Astrocyte of the cerebellum (primary cell): ENCODE measurements around the gene MEG3.

ENCODE experiments used
- DNase-seq: peaks from one replicate; pipeline ENCODE4 v3.0.0-alpha.2; 2011; ENCODE audit warnings: low read depth
- H3K4me3 ChIP-seq: 2 replicates; pipeline ENCODE4 v1.5.1; 2011; ENCODE audit warnings: mild to moderate bottlenecking, low read depth, low read length, moderate library complexity
- CTCF ChIP-seq: IDR thresholded peaks from 2 replicates; pipeline ENCODE4 v1.5.1; 2012; ENCODE audit warnings: low read length, low read depth, moderate library complexity, mild to moderate bottlenecking; ENCODE audit errors: missing control alignments
- in situ Hi-C: cut with HindIII; loops from 2 replicates; pipeline ENCODE4 v1.10.0; 2017; ENCODE audit warnings: low sequenced_read_pairs

Gene MEG3

GRCh38 chr14:100810861-100811461 lies 15.0 kb upstream of the MEG3 start:
- TF ChIP-seq CTCF = no peak
- in situ Hi-C loops = no loop called here
- H3K4me3 ChIP-seq = no peak overlapping the region
- peak; percentile 85 for DNase-seq

GRCh38 chr14:100813291-100813690 lies 12.6 kb upstream of the MEG3 start:
- in situ Hi-C loops = no loop called here
- no peak for DNase-seq
- no peak for TF ChIP-seq CTCF
- no peak overlapping the region for H3K4me3 ChIP-seq

- TF ChIP-seq CTCF = no peak
- in situ Hi-C loops = no loop called here
- DNase-seq = peak; percentile 38
- H3K4me3 ChIP-seq = no peak overlapping the region
These were observed 10.2 kb upstream of the MEG3 start for GRCh38 chr14:100815478-100816285.

- no peak for TF ChIP-seq CTCF
- in situ Hi-C loops = no loop called here
- DNase-seq = no peak
- no peak overlapping the region for H3K4me3 ChIP-seq
These were observed 9.5 kb upstream of the MEG3 start for GRCh38 chr14:100816286-100816949.

- DNase-seq = no peak
- in situ Hi-C loops = no loop called here
These were observed 8.7 kb upstream of the MEG3 start for GRCh38 chr14:100816950-100817901.

More at GRCh38 chr14:100816950-100817901, 8.7 kb upstream of the MEG3 start:
- TF ChIP-seq CTCF = no peak
- no peak overlapping the region for H3K4me3 ChIP-seq
